GM23338 (cell line): ENCODE measurements around the gene PPP1R3A. TPM values are rescaled to one million over a fixed set of nuclear protein-coding genes. Genes with fewer than 3 reads are reported as not detected.
"Not testable (repeated sequence)": the region's sequence is repeated elsewhere in the genome, so short reads cannot be mapped to it uniquely, and the experiment has no call there.

Experiments
- ATAC-seq: fragments of 200-7000 bp; cut with Tn5 transposase; 3 replicates; pipeline ENCODE4 v1.9.1; 2020
- DNase-seq: peaks from one replicate; pipeline ENCODE4 v3.0.0-alpha.2; 2015; ENCODE audit warnings: low spot score
- H2AFZ ChIP-seq: fragments of 200-600 bp; sonication (generic); 2 replicates; pipeline ENCODE4 v1.8.0; 2016; ENCODE audit warnings: antibody characterized with exemption, mild to moderate bottlenecking, moderate library complexity
- H3F3A ChIP-seq: fragments of 200-600 bp; sonication (generic); replicated peaks from 2 replicates; pipeline ENCODE4 v1.8.0; 2017; ENCODE audit warnings: antibody characterized with exemption, mixed run types, low read depth
- H3K27ac ChIP-seq: fragments of 200-600 bp; sonication (generic); 2 replicates; pipeline ENCODE4 v1.6.1; 2016; ENCODE audit warnings: low read depth
- H3K27me3 ChIP-seq: fragments of 200-600 bp; sonication (generic); 2 replicates; pipeline ENCODE4 v1.8.0; 2016; ENCODE audit warnings: mild to moderate bottlenecking, mixed run types, moderate library complexity; ENCODE audit not compliant: insufficient read depth
- H3K36me3 ChIP-seq: fragments of 200-600 bp; sonication (generic); 2 replicates; pipeline ENCODE4 v1.8.0; 2016; ENCODE audit warnings: mild to moderate bottlenecking; ENCODE audit not compliant: insufficient read depth
- H3K4me1 ChIP-seq: fragments of 200-600 bp; sonication (generic); 2 replicates; pipeline ENCODE4 v1.8.0; 2016; ENCODE audit warnings: mild to moderate bottlenecking, moderate library complexity; ENCODE audit not compliant: insufficient read depth
- H3K4me2 ChIP-seq: fragments of 200-600 bp; sonication (generic); 2 replicates; pipeline ENCODE4 v1.7.1; 2017; ENCODE audit warnings: mixed run types
- H3K4me3 ChIP-seq: fragments of 200-600 bp; sonication (generic); 2 replicates; pipeline ENCODE4 v1.6.1; 2016; ENCODE audit warnings: mixed run types
- H3K79me2 ChIP-seq: fragments of 200-600 bp; sonication (generic); replicated peaks from 2 replicates; pipeline ENCODE4 v1.8.0; 2017; ENCODE audit warnings: mild to moderate bottlenecking; ENCODE audit not compliant: insufficient read depth
- H3K9me2 ChIP-seq: fragments of 200-600 bp; sonication (generic); 2 replicates; pipeline ENCODE4 v1.8.0; 2017; ENCODE audit not compliant: insufficient read depth
- H4K20me1 ChIP-seq: fragments of 200-600 bp; sonication (generic); replicated peaks from 2 replicates; pipeline ENCODE4 v1.8.0; 2017; ENCODE audit warnings: mild to moderate bottlenecking; ENCODE audit not compliant: insufficient read depth
- H3K27ac Mint-ChIP-seq: 2 replicates; pipeline ENCODE4 v1.8.0; 2020; ENCODE audit warnings: inconsistent platforms, mild to moderate bottlenecking, moderate library complexity, mixed read lengths
- H3K27me3 Mint-ChIP-seq: 3 replicates; pipeline ENCODE4 v1.8.0; 2022; ENCODE audit warnings: low read depth, mild to moderate bottlenecking, moderate library complexity, mixed read lengths, inconsistent platforms; ENCODE audit not compliant: insufficient read depth, poor library complexity
- H3K36me3 Mint-ChIP-seq: 3 replicates; pipeline ENCODE4 v1.8.0; 2021; ENCODE audit warnings: low read depth, mild to moderate bottlenecking, inconsistent platforms, moderate library complexity, mixed read lengths
- H3K4me1 Mint-ChIP-seq: 3 replicates; pipeline ENCODE4 v1.8.0; 2020; ENCODE audit warnings: mild to moderate bottlenecking, inconsistent platforms, mixed read lengths
- H3K4me3 Mint-ChIP-seq: 3 replicates; pipeline ENCODE4 v1.8.0; 2021; ENCODE audit warnings: moderate library complexity, mild to moderate bottlenecking, inconsistent platforms, mixed read lengths
- H3K9me3 Mint-ChIP-seq: 3 replicates; pipeline ENCODE4 v1.8.0; 2020; ENCODE audit warnings: moderate library complexity, mild to moderate bottlenecking, inconsistent platforms, mixed read lengths
- CREB1 ChIP-seq: fragments of 250-450 bp; sonication (Bioruptor Pico); IDR thresholded peaks from 2 replicates; pipeline ENCODE4 v1.5.0; 2020; ENCODE audit warnings: low read depth, mild to moderate bottlenecking, moderate library complexity
- EZH2 ChIP-seq: fragments of 200-600 bp; sonication (generic); IDR thresholded peaks from one replicate; pipeline ENCODE4 v1.8.0; 2017; ENCODE audit warnings: antibody characterized with exemption, mild to moderate bottlenecking, low read depth; ENCODE audit not compliant: unreplicated experiment
- EZH2phosphoT487 ChIP-seq: fragments of 200-600 bp; sonication (generic); IDR thresholded peaks from one replicate; pipeline ENCODE4 v1.8.1; 2018; ENCODE audit warnings: antibody characterized with exemption; ENCODE audit not compliant: unreplicated experiment
- NANOG ChIP-seq: IDR thresholded peaks from 2 replicates; pipeline ENCODE4 v1.6.1; 2016; ENCODE audit warnings: antibody characterized with exemption, borderline replicate concordance
- POLR2AphosphoS5 ChIP-seq: IDR thresholded peaks from 2 replicates; pipeline ENCODE4 v1.6.1; 2016; ENCODE audit warnings: antibody characterized with exemption, low read depth
- STAT1 ChIP-seq: IDR thresholded peaks from one replicate; pipeline ENCODE4 v1.6.1; 2016; ENCODE audit warnings: antibody characterized with exemption; ENCODE audit not compliant: unreplicated experiment
- ZNF331 ChIP-seq: fragments of 250-450 bp; sonication (Bioruptor Pico); IDR thresholded peaks from 2 replicates; pipeline ENCODE4 v1.5.0; 2020; ENCODE audit warnings: low read depth, mild to moderate bottlenecking, moderate library complexity
- polyA plus RNA-seq: library from polyadenylated mRNA; unstranded; fragments of >200 nt; fragmentation: Nextera tagmentation; extraction: Ambion mirVana; gene quantifications from 2 replicates; pipeline ENCODE4 v1.2.1, GENCODE V29; 2016
- total RNA-seq: library from RNA; depleted of rRNA; stranded (reverse); fragments of >200 nt; shearing (Covaris generic); gene quantifications from 2 replicates; pipeline ENCODE4 v1.2.3, GENCODE V29; 2014
- TF ChIP-seq, protein P1 (sequence below): fragments of 250-450 bp; sonication (Bioruptor Pico); IDR thresholded peaks from 2 replicates; pipeline ENCODE4 v1.5.0; 2020; ENCODE audit warnings: mild to moderate bottlenecking, moderate library complexity
- TF ChIP-seq, protein P2 (sequence below), 2 experiments: fragments of 200-600 bp in 1 of 2; sonication (generic) in 1 of 2; conservative IDR thresholded peaks; 2 replicates each; pipeline versions ENCODE4 v1.5.1 to v1.6.1; 2016 to 2017; ENCODE audit warnings: antibody characterized with exemption in 2 of 2, low read depth in 2 of 2, mild to moderate bottlenecking in 2 of 2, moderate library complexity in 1 of 2
- TF ChIP-seq, protein P3 (sequence below): IDR thresholded peaks from 2 replicates; pipeline ENCODE4 v1.6.1; 2016; ENCODE audit warnings: antibody characterized with exemption

Gene PPP1R3A
- total and polyA plus RNA-seq, 2 experiments from 2014 or later = 0.28 TPM; not detected in 1

DNA sequence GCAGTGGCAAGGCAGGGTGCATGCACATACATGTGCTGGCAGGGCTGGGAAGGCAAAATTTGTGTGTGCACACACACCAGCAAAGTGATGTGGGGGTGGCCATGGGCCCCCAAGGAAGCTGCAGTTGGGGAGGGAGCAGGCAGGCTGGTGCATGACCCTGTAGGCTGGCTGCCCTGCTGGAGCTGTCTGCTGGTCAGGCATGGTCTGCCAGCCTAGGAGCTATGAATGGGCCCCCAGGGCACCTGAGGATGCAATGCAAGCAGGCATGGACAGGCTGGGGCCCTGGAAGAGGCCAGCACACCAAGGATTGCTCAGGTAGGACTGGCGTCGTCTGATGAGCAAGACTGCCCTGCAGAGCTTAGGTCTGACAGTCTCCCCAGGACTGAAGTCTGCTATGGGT is 18.2 kb upstream of the PPP1R3A start (continued):
- TF ChIP-seq, protein P1, sequence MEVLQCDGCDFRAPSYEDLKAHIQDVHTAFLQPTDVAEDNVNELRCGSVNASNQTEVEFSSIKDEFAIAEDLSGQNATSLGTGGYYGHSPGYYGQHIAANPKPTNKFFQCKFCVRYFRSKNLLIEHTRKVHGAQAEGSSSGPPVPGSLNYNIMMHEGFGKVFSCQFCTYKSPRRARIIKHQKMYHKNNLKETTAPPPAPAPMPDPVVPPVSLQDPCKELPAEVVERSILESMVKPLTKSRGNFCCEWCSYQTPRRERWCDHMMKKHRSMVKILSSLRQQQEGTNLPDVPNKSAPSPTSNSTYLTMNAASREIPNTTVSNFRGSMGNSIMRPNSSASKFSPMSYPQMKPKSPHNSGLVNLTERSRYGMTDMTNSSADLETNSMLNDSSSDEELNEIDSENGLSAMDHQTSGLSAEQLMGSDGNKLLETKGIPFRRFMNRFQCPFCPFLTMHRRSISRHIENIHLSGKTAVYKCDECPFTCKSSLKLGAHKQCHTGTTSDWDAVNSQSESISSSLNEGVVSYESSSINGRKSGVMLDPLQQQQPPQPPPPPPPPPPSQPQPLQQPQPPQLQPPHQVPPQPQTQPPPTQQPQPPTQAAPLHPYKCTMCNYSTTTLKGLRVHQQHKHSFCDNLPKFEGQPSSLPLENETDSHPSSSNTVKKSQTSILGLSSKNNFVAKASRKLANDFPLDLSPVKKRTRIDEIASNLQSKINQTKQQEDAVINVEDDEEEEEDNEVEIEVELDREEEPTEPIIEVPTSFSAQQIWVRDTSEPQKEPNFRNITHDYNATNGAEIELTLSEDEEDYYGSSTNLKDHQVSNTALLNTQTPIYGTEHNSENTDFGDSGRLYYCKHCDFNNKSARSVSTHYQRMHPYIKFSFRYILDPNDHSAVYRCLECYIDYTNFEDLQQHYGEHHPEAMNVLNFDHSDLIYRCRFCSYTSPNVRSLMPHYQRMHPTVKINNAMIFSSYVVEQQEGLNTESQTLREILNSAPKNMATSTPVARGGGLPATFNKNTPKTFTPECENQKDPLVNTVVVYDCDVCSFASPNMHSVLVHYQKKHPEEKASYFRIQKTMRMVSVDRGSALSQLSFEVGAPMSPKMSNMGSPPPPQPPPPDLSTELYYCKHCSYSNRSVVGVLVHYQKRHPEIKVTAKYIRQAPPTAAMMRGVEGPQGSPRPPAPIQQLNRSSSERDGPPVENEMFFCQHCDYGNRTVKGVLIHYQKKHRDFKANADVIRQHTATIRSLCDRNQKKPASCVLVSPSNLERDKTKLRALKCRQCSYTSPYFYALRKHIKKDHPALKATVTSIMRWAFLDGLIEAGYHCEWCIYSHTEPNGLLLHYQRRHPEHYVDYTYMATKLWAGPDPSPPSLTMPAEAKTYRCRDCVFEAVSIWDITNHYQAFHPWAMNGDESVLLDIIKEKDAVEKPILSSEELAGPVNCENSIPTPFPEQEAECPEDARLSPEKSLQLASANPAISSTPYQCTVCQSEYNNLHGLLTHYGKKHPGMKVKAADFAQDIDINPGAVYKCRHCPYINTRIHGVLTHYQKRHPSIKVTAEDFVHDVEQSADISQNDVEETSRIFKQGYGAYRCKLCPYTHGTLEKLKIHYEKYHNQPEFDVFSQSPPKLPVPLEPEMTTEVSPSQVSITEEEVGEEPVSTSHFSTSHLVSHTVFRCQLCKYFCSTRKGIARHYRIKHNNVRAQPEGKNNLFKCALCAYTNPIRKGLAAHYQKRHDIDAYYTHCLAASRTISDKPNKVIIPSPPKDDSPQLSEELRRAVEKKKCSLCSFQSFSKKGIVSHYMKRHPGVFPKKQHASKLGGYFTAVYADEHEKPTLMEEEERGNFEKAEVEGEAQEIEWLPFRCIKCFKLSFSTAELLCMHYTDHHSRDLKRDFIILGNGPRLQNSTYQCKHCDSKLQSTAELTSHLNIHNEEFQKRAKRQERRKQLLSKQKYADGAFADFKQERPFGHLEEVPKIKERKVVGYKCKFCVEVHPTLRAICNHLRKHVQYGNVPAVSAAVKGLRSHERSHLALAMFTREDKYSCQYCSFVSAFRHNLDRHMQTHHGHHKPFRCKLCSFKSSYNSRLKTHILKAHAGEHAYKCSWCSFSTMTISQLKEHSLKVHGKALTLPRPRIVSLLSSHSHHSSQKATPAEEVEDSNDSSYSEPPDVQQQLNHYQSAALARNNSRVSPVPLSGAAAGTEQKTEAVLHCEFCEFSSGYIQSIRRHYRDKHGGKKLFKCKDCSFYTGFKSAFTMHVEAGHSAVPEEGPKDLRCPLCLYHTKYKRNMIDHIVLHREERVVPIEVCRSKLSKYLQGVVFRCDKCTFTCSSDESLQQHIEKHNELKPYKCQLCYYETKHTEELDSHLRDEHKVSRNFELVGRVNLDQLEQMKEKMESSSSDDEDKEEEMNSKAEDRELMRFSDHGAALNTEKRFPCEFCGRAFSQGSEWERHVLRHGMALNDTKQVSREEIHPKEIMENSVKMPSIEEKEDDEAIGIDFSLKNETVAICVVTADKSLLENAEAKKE = no peak
- TF ChIP-seq, protein P2, sequence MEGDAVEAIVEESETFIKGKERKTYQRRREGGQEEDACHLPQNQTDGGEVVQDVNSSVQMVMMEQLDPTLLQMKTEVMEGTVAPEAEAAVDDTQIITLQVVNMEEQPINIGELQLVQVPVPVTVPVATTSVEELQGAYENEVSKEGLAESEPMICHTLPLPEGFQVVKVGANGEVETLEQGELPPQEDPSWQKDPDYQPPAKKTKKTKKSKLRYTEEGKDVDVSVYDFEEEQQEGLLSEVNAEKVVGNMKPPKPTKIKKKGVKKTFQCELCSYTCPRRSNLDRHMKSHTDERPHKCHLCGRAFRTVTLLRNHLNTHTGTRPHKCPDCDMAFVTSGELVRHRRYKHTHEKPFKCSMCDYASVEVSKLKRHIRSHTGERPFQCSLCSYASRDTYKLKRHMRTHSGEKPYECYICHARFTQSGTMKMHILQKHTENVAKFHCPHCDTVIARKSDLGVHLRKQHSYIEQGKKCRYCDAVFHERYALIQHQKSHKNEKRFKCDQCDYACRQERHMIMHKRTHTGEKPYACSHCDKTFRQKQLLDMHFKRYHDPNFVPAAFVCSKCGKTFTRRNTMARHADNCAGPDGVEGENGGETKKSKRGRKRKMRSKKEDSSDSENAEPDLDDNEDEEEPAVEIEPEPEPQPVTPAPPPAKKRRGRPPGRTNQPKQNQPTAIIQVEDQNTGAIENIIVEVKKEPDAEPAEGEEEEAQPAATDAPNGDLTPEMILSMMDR (conservative IDR thresholded peaks at IDR 0.05; ENCODE audit: low read depth in 2 of 2) = no peak
- no peak for TF ChIP-seq EZH2
- no peak for TF ChIP-seq NANOG
- no peak for TF ChIP-seq POLR2AphosphoS5
- no peak for TF ChIP-seq ZNF331
- no peak for TF ChIP-seq EZH2phosphoT487
- no peak for TF ChIP-seq STAT1
- TF ChIP-seq CREB1 (CRISPR knock-in tag) = no peak

DNA sequence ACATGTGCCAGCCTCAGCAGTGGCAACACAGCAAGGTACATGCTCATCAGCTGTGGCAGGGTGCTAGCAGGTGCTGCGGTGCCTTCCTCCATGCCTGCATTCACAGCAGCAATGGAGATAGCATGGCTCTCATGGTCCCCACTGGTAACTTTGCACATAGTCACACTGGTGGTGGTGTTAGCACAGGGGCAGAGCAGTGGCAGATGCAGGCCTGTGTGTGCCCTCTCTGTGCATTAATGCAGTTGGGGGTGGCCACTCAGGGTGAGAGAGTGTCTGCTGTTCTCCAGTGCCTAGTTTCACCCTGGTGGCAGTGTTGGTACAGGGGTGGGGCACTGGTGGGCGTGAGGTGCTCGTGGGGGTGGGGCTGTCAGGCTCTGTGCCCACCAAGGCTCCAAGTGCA is 17.7 kb upstream of the PPP1R3A start:
- no peaks in the 10 kb centered on the region for H3K4me1 Mint-ChIP-seq
- no peak overlapping the region for H3K4me3 Mint-ChIP-seq
- ATAC-seq (no peak), DNase-seq (no peak)
- H3K27ac Mint-ChIP-seq = no peak overlapping the region
- Histone ChIP-seq H3K9me2 (no peaks in the 10 kb centered on the region), H3K27me3 (no peaks in the 10 kb centered on the region), H3K4me2 (no peak overlapping the region), H3F3A (no peaks in the 10 kb centered on the region), H2AFZ (no peak overlapping the region), H3K4me3 (no peak overlapping the region), H4K20me1 (no peaks in the 10 kb centered on the region), H3K79me2 (no peaks in the 10 kb centered on the region), H3K4me1 (no peaks in the 10 kb centered on the region), H3K27ac (no peak overlapping the region), H3K36me3 (no peaks in the 10 kb centered on the region)
- peaks cover 12% of the 10 kb centered on the region for H3K9me3 Mint-ChIP-seq
- peaks cover 5% of the 10 kb centered on the region; the same call in 2 of the 3 replicates for H3K36me3 Mint-ChIP-seq
- TF ChIP-seq, protein P3, sequence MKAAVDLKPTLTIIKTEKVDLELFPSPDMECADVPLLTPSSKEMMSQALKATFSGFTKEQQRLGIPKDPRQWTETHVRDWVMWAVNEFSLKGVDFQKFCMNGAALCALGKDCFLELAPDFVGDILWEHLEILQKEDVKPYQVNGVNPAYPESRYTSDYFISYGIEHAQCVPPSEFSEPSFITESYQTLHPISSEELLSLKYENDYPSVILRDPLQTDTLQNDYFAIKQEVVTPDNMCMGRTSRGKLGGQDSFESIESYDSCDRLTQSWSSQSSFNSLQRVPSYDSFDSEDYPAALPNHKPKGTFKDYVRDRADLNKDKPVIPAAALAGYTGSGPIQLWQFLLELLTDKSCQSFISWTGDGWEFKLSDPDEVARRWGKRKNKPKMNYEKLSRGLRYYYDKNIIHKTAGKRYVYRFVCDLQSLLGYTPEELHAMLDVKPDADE = no peak
- no peak for TF ChIP-seq NANOG
- H3K27me3 Mint-ChIP-seq = no peaks in the 10 kb centered on the region

DNA sequence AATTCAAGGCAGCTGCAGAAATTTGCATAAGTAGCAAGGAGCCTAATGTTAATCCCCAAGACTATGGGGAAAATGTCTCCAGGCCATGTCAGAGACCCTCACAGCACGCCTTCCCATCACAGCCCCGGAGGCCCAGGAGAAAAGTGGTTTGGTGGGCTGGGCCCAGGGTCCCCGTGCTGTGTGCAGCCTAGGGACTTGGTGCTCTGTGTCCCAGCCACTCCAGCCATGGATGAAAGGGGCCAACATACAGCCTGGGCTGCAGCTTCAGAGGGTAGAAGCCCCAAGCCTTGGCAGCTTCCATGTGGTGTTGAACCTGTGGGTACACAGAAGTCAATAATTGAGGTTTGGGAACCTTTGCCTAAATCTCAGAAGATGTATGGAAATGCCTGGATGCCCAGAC is 10.6 kb upstream of the PPP1R3A start:
- H3K27ac ChIP-seq, H3K4me3 Mint-ChIP-seq, H3K36me3 Mint-ChIP-seq, H3K4me1 Mint-ChIP-seq, DNase-seq, H3K4me2 ChIP-seq, H3K27ac Mint-ChIP-seq, H4K20me1 ChIP-seq, H3K79me2 ChIP-seq, H3K36me3 ChIP-seq, ATAC-seq, H3K27me3 ChIP-seq, H3K4me1 ChIP-seq, H3K27me3 Mint-ChIP-seq, H2AFZ ChIP-seq, H3F3A ChIP-seq, H3K4me3 ChIP-seq: not testable (repeated sequence)
- peaks cover 23% of the 10 kb centered on the region for H3K9me3 Mint-ChIP-seq
- peaks cover 13% of the 10 kb centered on the region; the same call in 1 of the 2 replicates for H3K9me2 ChIP-seq
